B cell (primary cell): Measurements from ENCODE around the gene TMEM132D. TPM values are rescaled to one million over a fixed set of nuclear protein-coding genes. Genes with fewer than 3 reads are reported as not detected.

Experiments used
- ATAC-seq: fragments of 200-7000 bp; cut with Tn5 transposase; one replicate; pipeline ENCODE4 v1.10.0; 2021; ENCODE audit warnings: low read depth, mild to moderate bottlenecking, moderate number of reproducible peaks, moderate library complexity
- CTCF ChIA-PET: fragments of 350-600 bp; sonication (Branson Sonifier 250); formaldehyde crosslinking; loops from one replicate; lab custom pipeline; 2021; ENCODE audit warnings: antibody characterized with exemption, inconsistent platforms; lab: Charles Lee
- POLR2A ChIA-PET: fragments of 350-600 bp; sonication (Branson Sonifier 250); formaldehyde crosslinking; loops from one replicate; lab custom pipeline; 2021; ENCODE audit warnings: antibody characterized with exemption; lab: Charles Lee
- DNase-seq: peaks from one replicate; pipeline ENCODE4 v3.0.0; 2013
- H2AFZ ChIP-seq: 2 replicates; pipeline ENCODE4 v1.6.1; 2012; ENCODE audit warnings: mild to moderate bottlenecking, low read depth, low read length; ENCODE audit not compliant: insufficient read depth, poor library complexity, severe bottlenecking
- H3K27ac ChIP-seq, 2 donors: 1 replicate in 1 of 2; 2 replicates in 1 of 2; pipeline ENCODE4 v1.5.1; 2012 to 2013; ENCODE audit warnings: low read length in 2 of 2, mild to moderate bottlenecking in 2 of 2, moderate library complexity in 1 of 2
- H3K27me3 ChIP-seq, 4 experiments: fragments of 200-600 bp in 1 of 4; sonication (generic) in 1 of 4; replicated peaks in 1 of 4; 1 replicate in 2 of 4; 2 replicates in 2 of 4; pipeline versions ENCODE4 v1.6.1 to v1.7.0; 2013 to 2016; ENCODE audit warnings: low read length in 3 of 4, mild to moderate bottlenecking in 2 of 4, mixed read lengths in 1 of 4, moderate library complexity in 1 of 4; ENCODE audit not compliant: insufficient read depth in 4 of 4, control insufficient read depth in 3 of 4; ENCODE audit errors: control extremely low read depth in 1 of 4
- H3K36me3 ChIP-seq, 2 experiments: replicated peaks in 1 of 2; 1 replicate in 1 of 2; 2 replicates in 1 of 2; pipeline versions ENCODE4 v1.6.1 to v1.7.1; 2013; ENCODE audit warnings: low read length in 1 of 2; ENCODE audit not compliant: insufficient read depth in 2 of 2, control insufficient read depth in 1 of 2; ENCODE audit errors: control extremely low read depth in 1 of 2, extremely low read depth in 1 of 2
- H3K4me1 ChIP-seq, 2 donors: fragments of 200-600 bp in 1 of 2; sonication (generic) in 1 of 2; 1 replicate in 1 of 2; 2 replicates in 1 of 2; pipeline versions ENCODE4 v1.5.1 to v1.6.1; 2013 to 2017; ENCODE audit warnings: low read length in 2 of 2; ENCODE audit not compliant: control insufficient read depth in 2 of 2, insufficient read depth in 2 of 2
- H3K4me2 ChIP-seq: replicated peaks from 2 replicates; pipeline ENCODE3; 2012; ENCODE audit warnings: mild to moderate bottlenecking, low read depth, low read length; ENCODE audit not compliant: poor library complexity, severe bottlenecking
- H3K4me3 ChIP-seq, 5 experiments: fragments of 200-600 bp in 1 of 5; sonication (generic) in 1 of 5; 1 replicate in 3 of 5; 2 replicates in 2 of 5; pipeline versions ENCODE4 v1.5.1 to v1.7.0; 2011 to 2016; ENCODE audit warnings: low read length in 4 of 5, mild to moderate bottlenecking in 4 of 5, low read depth in 2 of 5, control low read depth in 1 of 5, moderate library complexity in 1 of 5; ENCODE audit not compliant: insufficient read depth in 1 of 5; ENCODE audit errors: control extremely low read depth in 1 of 5, extremely low read depth in 1 of 5
- H3K79me2 ChIP-seq: fragments of 200-600 bp; sonication (generic); one replicate; pipeline ENCODE4 v1.6.0; 2016; ENCODE audit warnings: low read length; ENCODE audit not compliant: control insufficient read depth, insufficient read depth
- H3K9ac ChIP-seq: fragments of 200-600 bp; sonication (generic); 2 replicates; pipeline ENCODE4 v1.6.1; 2017; ENCODE audit warnings: mild to moderate bottlenecking, low read length, moderate library complexity
- H3K9me3 ChIP-seq, 3 donors: one replicate each; pipeline versions ENCODE4 v1.6.1 to v1.7.1; 2013; ENCODE audit warnings: low read length in 2 of 3; ENCODE audit not compliant: control insufficient read depth in 2 of 3, insufficient read depth in 1 of 3; ENCODE audit errors: control extremely low read depth in 1 of 3
- H4K20me1 ChIP-seq: 2 replicates; pipeline ENCODE4 v1.6.0; 2012; ENCODE audit warnings: mild to moderate bottlenecking, low read length; ENCODE audit not compliant: insufficient read depth, control insufficient read depth, poor library complexity, severe bottlenecking
- H3K27ac Mint-ChIP-seq: one replicate; pipeline ENCODE4 v1.8.0; 2021; ENCODE audit warnings: mixed read lengths
- H3K27me3 Mint-ChIP-seq: one replicate; pipeline ENCODE4 v1.8.0; 2021; ENCODE audit warnings: mixed read lengths
- H3K4me1 Mint-ChIP-seq: one replicate; pipeline ENCODE4 v1.8.0; 2021; ENCODE audit warnings: mixed read lengths
- H3K4me3 Mint-ChIP-seq: one replicate; pipeline ENCODE4 v1.8.0; 2021; ENCODE audit warnings: mixed read lengths
- H3K9me3 Mint-ChIP-seq: one replicate; pipeline ENCODE4 v1.8.0; 2022; ENCODE audit warnings: mixed read lengths; ENCODE audit not compliant: insufficient read depth
- EZH2 ChIP-seq: IDR thresholded peaks from 2 replicates; pipeline ENCODE4 v1.6.1; 2012; ENCODE audit warnings: borderline replicate concordance, low read depth, mild to moderate bottlenecking, moderate library complexity, low read length; ENCODE audit not compliant: insufficient read depth, poor library complexity, severe bottlenecking
- WGBS: methylation state at CpG from one replicate; pipeline ENCODE4 v1.1.5; 2013; ENCODE audit warnings: missing lambda C conversion rate; ENCODE audit not compliant: insufficient coverage; 5-methylcytosine and 5-hydroxymethylcytosine counted together
- intact Hi-C: fragments of 100-400 bp; cut with micrococcal nuclease; formaldehyde crosslinking; loops from one replicate; pipeline ENCODE4 v1.10.0; 2022
- polyA plus RNA-seq: library from polyadenylated mRNA; depleted of rRNA; stranded (reverse); fragments of >200 nt; gene quantifications from 2 replicates; pipeline ENCODE4 v1.2.3, GENCODE V29; 2012
- total RNA-seq, 2 donors: library from RNA; stranded (reverse); fragments of 120-200 nt in 1 of 2; gene quantifications; 1 replicate in 1 of 2; 2 replicates in 1 of 2; pipeline versions ENCODE4 v1.2.3 to v1.2.4, GENCODE V29; 2013 to 2022
- TF ChIP-seq, protein P1 (sequence below): fragments of 200-600 bp; IDR thresholded peaks from one replicate; pipeline ENCODE4 v1.8.0; 2022; ENCODE audit warnings: antibody characterized with exemption, mild to moderate bottlenecking

TMEM132D gene
- total and polyA plus RNA-seq, 2 donors (not counting 1 experiment from before 2014, with no cell fraction given) = not detected

- no peak overlapping the region for H3K27ac Mint-ChIP-seq
- Histone ChIP-seq H3K4me1 (no peaks in the 10 kb centered on the region), H2AFZ (no peak overlapping the region), H3K9me3 (peaks cover 0 to 10% (median 0%) of the 10 kb centered on the region in 3 donors), H3K27ac (no peak overlapping the region), H3K4me2 (no peak overlapping the region), H3K27me3 (no peaks in the 10 kb centered on the region), H3K36me3 (no peaks in the 10 kb centered on the region), H3K9ac (no peak overlapping the region), H3K79me2 (no peaks in the 10 kb centered on the region), H4K20me1 (no peaks in the 10 kb centered on the region), H3K4me3 (no peak overlapping the region)
- no peak overlapping the region for H3K4me3 Mint-ChIP-seq
- intact Hi-C loops = no loop called here
- CTCF ChIA-PET = no interaction called here
- TF ChIP-seq, protein P1, sequence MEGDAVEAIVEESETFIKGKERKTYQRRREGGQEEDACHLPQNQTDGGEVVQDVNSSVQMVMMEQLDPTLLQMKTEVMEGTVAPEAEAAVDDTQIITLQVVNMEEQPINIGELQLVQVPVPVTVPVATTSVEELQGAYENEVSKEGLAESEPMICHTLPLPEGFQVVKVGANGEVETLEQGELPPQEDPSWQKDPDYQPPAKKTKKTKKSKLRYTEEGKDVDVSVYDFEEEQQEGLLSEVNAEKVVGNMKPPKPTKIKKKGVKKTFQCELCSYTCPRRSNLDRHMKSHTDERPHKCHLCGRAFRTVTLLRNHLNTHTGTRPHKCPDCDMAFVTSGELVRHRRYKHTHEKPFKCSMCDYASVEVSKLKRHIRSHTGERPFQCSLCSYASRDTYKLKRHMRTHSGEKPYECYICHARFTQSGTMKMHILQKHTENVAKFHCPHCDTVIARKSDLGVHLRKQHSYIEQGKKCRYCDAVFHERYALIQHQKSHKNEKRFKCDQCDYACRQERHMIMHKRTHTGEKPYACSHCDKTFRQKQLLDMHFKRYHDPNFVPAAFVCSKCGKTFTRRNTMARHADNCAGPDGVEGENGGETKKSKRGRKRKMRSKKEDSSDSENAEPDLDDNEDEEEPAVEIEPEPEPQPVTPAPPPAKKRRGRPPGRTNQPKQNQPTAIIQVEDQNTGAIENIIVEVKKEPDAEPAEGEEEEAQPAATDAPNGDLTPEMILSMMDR = no peak
- TF ChIP-seq EZH2 = no peak
- H3K9me3 Mint-ChIP-seq = no peaks in the 10 kb centered on the region
- POLR2A ChIA-PET = no interaction called here
- no peaks in the 10 kb centered on the region for H3K27me3 Mint-ChIP-seq
- ATAC-seq (no peak), DNase-seq (no peak)
- no CpG with 5 or more reads among the region's 3 CpGs for WGBS
- no peaks in the 10 kb centered on the region for H3K4me1 Mint-ChIP-seq
Measured at GRCh38 chr12:129538137-129538536, 365.7 kb downstream of the TMEM132D start.

DNA sequence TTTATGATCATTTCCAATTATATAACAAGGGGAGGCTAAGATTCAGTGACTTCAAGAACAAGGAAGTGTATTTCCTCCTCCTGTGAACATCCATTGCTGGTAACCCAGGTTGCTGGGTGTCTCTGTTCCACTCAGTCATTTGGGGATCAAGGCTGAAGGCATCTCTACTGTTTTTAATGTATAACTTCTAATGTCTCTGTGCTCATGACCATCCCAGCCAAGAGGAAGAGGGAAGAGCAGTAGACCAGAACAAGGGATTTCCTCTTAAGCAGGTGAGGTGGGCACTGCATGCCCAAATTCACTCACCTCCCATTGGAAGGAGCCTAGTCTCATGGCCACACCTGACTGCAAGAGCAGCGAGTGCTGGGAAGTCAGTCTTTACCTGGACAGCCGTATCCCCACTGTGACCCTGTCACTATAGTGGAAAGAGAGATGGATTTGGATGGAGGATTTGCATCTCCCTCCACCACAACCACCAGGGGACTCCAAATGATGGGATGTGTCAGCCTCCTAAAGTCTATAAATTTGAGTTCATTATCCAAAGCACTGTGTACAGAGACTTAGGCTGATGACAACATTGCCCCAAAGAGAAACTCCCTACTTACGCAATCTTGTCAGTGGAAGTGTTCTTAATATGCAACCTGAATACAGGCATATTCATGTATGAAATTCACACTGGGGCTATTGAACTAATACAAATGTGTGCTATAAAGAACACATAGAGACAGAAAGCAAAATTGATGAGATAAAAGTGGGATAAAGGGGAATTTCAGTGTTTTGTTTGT, 368.7 kb downstream of the TMEM132D start:
- H3K36me3 ChIP-seq = no peaks in the 10 kb centered on the region
- WGBS = no CpG with 5 or more reads among the region's 3 CpGs
- TF ChIP-seq, protein P1 = no peak
- TF ChIP-seq EZH2 = no peak
- Mint-ChIP-seq H3K9me3 (no peaks in the 10 kb centered on the region), H3K27me3 (no peaks in the 10 kb centered on the region), H3K27ac (no peak overlapping the region), H3K4me1 (no peaks in the 10 kb centered on the region), H3K4me3 (no peak overlapping the region)
- H3K4me2 ChIP-seq = no peak overlapping the region
- no peak overlapping the region for H2AFZ ChIP-seq
- H3K4me3 ChIP-seq = no peak overlapping the region
- no peaks in the 10 kb centered on the region for H3K27me3 ChIP-seq
- POLR2A ChIA-PET = no interaction called here
- H3K9ac ChIP-seq = no peak overlapping the region
- H3K27ac ChIP-seq = no peak overlapping the region
- ATAC-seq (no peak), DNase-seq (no peak)
- CTCF ChIA-PET = no interaction called here
- no peaks in the 10 kb centered on the region for H3K79me2 ChIP-seq
- intact Hi-C loops = no loop called here
- H3K4me1 ChIP-seq = no peaks in the 10 kb centered on the region
- H3K9me3 ChIP-seq = peaks cover 0 to 18% (median 0%) of the 10 kb centered on the region in 3 donors
- no peaks in the 10 kb centered on the region for H4K20me1 ChIP-seq
